ENCODE measurements around the gene RPL28.

The RPL28 gene

DNA sequence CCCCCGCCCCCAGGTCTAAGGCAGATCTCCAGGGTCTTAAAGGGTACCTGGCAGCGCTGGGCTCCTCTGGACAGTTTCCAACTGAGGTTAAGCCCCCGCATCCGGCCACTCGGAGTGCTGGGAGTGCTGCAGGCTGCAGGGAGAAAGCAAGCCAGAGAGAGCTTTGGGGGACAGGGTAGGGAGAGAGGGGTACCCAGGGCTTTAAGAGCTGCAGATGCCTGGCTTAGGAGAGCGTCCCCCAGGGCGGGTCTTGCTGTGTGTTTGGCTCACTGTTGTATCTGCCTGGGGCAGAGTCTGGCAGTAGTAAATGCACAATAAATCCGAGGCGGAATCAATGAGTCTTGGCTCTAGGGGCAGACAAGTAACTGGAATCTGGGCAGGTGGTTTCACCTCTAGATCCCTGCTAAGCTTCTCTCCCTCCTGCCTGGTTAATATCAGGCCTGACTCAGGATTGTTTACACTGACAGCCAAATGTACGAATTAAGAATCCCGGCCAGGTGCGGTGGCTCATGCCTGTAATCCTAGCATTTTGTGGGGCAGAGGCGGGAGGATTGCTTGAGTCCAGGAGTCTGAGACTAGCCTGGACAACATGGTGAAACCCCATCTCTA, 30.4 kb upstream of the RPL28 start:
- no peaks in the 10 kb centered on the region for H3K9me3 ChIP-seq (ENCODE audit: control insufficient read depth, low read depth, low read length)
- H3K4me1 ChIP-seq (ENCODE audit: control insufficient read depth, low read depth, low read length), result peaks cover 10% of the 10 kb centered on the region
- no peaks in the 10 kb centered on the region for H3K36me3 ChIP-seq (ENCODE audit: control insufficient read depth, low read depth, low read length)
- H3K9ac ChIP-seq (ENCODE audit: low read length), result no peak overlapping the region
- H3K4me3 ChIP-seq (ENCODE audit: low read length), result no peak overlapping the region
- H3K27me3 ChIP-seq (ENCODE audit: control insufficient read depth, insufficient read depth, low read length), result peaks cover 63% of the 10 kb centered on the region
- no peak overlapping the region for H3K27ac ChIP-seq (ENCODE audit: low read length)

DNA sequence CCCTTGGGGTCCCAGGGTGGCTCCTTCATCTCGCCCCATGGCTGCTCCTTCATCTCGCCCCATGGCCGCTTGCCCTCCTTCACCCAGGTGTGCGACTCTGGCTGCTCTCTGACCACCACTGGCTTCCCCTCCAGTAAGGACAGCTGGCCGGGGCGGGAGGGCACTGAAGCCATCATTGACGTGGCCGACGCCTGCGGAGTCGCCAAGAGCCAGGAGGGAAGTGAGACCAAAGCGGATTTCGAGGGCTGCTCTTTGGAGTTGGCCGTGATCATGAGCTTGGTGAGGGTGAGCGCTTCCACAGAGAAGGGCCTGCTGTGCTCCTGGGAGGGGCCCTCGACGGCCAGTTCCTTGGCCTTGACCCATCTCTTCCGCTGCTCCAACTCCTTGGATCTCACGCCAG, 27.2 kb upstream of the RPL28 start:
- Histone ChIP-seq H3K27me3 (ENCODE audit: control insufficient read depth, insufficient read depth, low read length) (peaks cover 36% of the 10 kb centered on the region), H3K4me1 (ENCODE audit: control insufficient read depth, low read depth, low read length) (peaks cover 6% of the 10 kb centered on the region), H3K9me3 (ENCODE audit: control insufficient read depth, low read depth, low read length) (no peaks in the 10 kb centered on the region), H3K27ac (ENCODE audit: low read length) (no peak overlapping the region), H3K9ac (ENCODE audit: low read length) (no peak overlapping the region), H3K4me3 (ENCODE audit: low read length) (no peak overlapping the region), H3K36me3 (ENCODE audit: control insufficient read depth, low read depth, low read length) (no peaks in the 10 kb centered on the region)

DNA sequence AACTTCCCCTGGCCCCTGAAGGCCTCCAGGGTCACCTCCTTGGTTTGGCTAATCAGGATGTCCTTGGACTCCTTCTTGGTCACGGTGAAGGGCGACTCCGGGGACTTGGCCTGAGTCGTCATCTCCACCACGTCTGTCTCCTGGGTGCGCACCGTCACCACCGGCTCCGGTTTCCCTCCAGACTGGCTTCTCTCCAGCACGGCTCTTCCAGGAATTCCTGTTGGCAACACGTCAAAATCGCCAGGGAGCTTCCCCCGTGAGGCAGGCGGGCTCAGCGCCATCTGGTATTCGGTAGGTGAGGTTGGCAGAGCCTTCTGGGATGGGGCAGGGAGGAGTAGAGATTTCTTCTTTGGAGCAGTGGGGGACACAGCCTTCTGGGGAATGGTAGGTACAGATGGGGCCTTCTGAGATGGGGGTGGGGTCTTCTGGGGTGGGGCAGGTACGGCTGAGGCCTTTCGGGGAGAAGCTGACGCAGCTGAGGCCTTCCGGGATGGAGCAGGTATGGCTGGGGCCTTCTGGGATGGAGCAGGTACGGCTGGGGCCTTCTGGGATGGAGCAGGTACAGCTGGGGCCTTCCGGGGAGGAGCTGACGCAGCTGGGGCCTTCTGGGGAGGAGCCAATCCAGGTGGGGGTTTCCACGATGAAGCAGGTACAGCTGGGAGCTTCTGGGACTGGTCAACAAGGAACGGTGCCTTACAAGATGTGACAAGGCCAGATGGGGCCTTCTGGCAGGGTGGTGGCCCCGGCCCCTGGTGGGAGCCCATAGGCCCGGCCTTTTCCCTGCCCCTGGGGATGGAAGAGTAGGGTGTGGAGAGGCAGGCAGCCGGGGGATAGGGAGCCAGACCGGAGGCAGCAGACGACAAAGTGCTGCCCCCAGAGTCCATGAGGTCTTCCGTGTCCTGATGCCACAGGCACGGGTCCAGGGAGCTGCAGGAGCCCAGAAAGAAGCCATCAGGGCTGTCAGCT, 26.5 kb upstream of the RPL28 start:
- H3K4me1 ChIP-seq (ENCODE audit: control insufficient read depth, low read depth, low read length), result peaks cover 4% of the 10 kb centered on the region
- peaks cover 35% of the 10 kb centered on the region for H3K27me3 ChIP-seq (ENCODE audit: control insufficient read depth, insufficient read depth, low read length)
- no peaks in the 10 kb centered on the region for H3K36me3 ChIP-seq (ENCODE audit: control insufficient read depth, low read depth, low read length)
- H3K9me3 ChIP-seq (ENCODE audit: control insufficient read depth, low read depth, low read length), result no peaks in the 10 kb centered on the region
- H3K9ac ChIP-seq (ENCODE audit: low read length), result no peak overlapping the region
- no peak overlapping the region for H3K4me3 ChIP-seq (ENCODE audit: low read length)
- no peak overlapping the region for H3K27ac ChIP-seq (ENCODE audit: low read length)

DNA sequence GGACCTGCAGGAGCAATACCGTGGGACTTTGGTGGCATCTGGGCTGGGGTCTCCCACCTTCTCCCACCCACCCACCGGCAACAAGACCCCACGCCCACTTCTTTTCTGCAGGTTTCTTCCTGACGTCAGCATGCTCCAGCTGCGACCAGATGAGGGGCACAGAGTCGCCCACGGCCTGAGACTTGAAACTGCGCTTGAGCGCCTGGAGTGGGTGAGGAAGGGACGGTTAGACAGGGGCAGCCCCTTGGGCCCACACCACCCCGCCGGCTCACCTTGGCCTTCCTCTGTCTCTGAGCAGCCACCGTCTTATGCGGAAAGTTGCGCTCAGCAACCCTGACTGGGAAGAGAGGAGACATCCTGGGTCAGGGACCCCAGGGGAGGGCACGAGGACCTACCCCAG, 24.8 kb upstream of the RPL28 start:
- Histone ChIP-seq H3K9ac (ENCODE audit: low read length) (no peak overlapping the region), H3K36me3 (ENCODE audit: control insufficient read depth, low read depth, low read length) (no peaks in the 10 kb centered on the region), H3K4me1 (ENCODE audit: control insufficient read depth, low read depth, low read length) (peaks cover 4% of the 10 kb centered on the region), H3K27ac (ENCODE audit: low read length) (no peak overlapping the region), H3K9me3 (ENCODE audit: control insufficient read depth, low read depth, low read length) (no peaks in the 10 kb centered on the region), H3K27me3 (ENCODE audit: control insufficient read depth, insufficient read depth, low read length) (peaks cover 20% of the 10 kb centered on the region), H3K4me3 (ENCODE audit: low read length) (no peak overlapping the region)

DNA sequence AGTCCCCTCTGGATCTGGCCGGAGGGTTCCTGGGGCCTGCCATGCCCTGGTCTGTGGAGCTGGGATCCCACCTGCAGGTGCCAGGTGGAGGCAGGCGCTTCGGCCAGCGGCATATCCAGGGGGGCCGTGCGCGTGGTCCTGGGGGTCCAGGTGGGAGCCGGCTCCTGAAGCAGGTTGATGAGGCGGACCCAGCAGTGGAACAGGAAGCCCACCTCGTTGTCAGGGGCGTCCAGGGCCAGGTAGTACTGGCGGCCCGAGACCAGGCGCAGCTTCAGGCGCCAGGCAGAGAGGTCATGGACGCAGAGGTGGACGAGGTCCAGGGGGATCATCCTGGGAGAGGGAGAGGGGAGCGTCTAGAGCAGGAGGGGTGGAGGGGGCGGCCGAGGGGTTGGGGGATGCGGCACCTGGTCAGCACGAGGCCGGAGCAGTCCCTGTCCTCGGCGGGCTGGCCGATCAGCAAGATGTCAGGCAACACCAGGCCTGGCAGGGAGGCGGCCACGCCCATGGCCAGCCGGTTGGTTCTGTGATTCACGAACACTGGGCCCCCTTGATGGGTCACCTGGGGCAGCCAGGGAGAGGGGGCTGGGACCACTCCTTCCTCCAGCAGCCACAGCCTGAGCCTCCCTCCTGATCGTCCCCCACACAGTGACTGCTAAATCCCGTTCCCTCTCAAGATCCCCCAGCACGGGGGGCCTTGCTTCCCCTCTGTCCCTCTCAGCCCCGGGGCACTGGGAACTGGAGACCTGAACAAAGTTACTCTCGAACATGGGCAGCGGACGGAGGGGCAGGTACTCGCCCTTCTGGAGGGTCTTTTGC, 23.4 kb upstream of the RPL28 start:
- H3K9me3 ChIP-seq (ENCODE audit: control insufficient read depth, low read depth, low read length), result no peaks in the 10 kb centered on the region
- H3K27ac ChIP-seq (ENCODE audit: low read length), result no peak overlapping the region
- H3K27me3 ChIP-seq (ENCODE audit: control insufficient read depth, insufficient read depth, low read length), result peaks cover 5% of the 10 kb centered on the region
- H3K4me1 ChIP-seq (ENCODE audit: control insufficient read depth, low read depth, low read length), result peaks cover 4% of the 10 kb centered on the region
- H3K4me3 ChIP-seq (ENCODE audit: low read length), result no peak overlapping the region
- H3K9ac ChIP-seq (ENCODE audit: low read length), result no peak overlapping the region
- H3K36me3 ChIP-seq (ENCODE audit: control insufficient read depth, low read depth, low read length), result no peaks in the 10 kb centered on the region

DNA sequence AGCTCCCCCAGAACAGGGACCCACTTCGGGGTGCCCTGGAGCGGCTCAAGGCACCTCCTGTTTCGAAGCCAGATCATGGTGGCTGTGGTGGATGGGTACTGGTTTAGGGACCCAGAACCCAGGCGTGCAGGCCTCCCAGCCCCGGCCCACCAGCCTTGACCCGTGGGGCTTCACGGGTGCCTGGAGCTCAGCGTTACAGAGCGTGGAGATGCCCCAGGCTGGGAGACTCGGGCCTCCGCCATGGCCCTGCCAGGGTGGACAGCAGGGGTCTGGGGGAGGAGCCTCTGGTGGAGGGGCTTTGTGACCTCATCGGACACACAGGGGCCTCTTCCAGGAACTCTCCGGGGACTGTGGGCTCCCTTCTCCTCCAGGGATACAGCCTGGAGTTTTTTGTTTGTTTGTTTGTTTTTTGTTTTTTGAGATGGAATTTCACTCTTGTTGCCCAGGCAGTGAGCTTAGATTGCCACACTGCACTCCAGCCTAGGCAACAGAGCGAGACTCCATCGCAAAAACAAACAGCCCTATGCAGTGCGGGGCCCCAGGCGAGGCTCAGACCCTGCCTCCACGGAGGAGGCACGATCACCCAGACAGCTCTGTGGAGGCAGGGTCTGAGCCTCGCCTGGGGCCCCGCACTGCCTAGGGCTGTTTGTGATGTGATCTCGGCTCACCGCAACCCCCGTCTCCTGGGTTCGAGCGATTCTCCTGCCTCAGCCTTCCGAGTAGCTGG, 22.6 kb upstream of the RPL28 start, which contains the start of gene GARIN5B:
GARIN5B (minus strand) TSS at position 271 of the 727 bp plus-strand sequence; CDS start at position 77, 194 bp downstream.
- H3K27me3 ChIP-seq (ENCODE audit: control insufficient read depth, insufficient read depth, low read length), result peaks cover 10% of the 10 kb centered on the region
- no peaks in the 10 kb centered on the region for H3K36me3 ChIP-seq (ENCODE audit: control insufficient read depth, low read depth, low read length)
- peaks cover 4% of the 10 kb centered on the region for H3K4me1 ChIP-seq (ENCODE audit: control insufficient read depth, low read depth, low read length)
- H3K9ac ChIP-seq (ENCODE audit: low read length), result no peak within 1 kb of the TSS
- H3K9me3 ChIP-seq (ENCODE audit: control insufficient read depth, low read depth, low read length), result no peaks in the 10 kb centered on the region
- H3K4me3 ChIP-seq (ENCODE audit: low read length), result no peak within 1 kb of the TSS
- no peak within 1 kb of the TSS for H3K27ac ChIP-seq (ENCODE audit: low read length)

DNA sequence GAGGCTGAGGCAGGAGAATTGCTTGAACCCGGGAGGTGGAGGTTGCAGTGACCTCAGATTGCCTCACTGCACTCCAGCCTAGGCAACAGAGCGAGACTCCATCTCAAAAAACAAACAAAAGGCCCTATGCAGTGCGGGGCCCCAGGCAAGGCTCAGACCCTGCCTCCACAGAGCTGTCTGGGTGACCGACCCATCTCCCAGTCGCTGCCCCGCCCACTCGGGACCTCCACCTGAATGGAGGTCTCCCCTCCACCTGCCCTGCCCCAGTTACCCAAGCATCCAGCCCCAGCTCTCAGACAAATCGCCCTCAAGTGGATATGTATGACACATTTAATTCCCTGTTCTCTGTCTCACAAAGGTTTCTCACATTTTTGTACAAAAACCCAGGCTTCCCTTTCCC, 20.5 kb upstream of the RPL28 start:
- H3K4me3 ChIP-seq (ENCODE audit: low read length), result no peak overlapping the region

DNA sequence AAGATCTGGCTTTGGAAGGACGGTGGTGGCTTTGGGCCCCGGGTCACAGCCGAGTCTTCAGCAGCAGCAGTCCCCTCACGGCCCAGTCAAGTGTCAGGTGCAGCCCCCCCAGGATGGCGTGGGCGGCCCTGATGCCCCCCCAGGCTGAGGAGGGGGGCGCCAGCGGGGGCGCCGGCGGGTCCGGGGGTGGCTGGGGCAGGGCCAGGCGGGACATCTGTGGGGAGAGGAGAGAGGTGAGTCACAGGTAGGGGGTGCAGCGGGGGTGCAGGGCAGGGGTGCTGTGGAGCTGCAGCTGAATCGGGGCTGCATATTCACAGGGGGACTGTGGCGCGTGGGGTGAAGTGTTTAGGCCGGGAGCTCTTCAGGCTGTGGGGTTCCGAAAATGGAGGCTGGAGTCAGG, 19.8 kb upstream of the RPL28 start:
- Histone ChIP-seq H3K4me3 (ENCODE audit: low read length) (no peak overlapping the region), H3K27ac (ENCODE audit: low read length) (no peak overlapping the region), H3K27me3 (ENCODE audit: control insufficient read depth, insufficient read depth, low read length) (peaks cover 30% of the 10 kb centered on the region), H3K4me1 (ENCODE audit: control insufficient read depth, low read depth, low read length) (peaks cover 4% of the 10 kb centered on the region), H3K9me3 (ENCODE audit: control insufficient read depth, low read depth, low read length) (no peaks in the 10 kb centered on the region), H3K36me3 (ENCODE audit: control insufficient read depth, low read depth, low read length) (no peaks in the 10 kb centered on the region), H3K9ac (ENCODE audit: low read length) (no peak overlapping the region)

More for the DNA sequence above, 20.5 kb upstream of the RPL28 start:
- Histone ChIP-seq H3K9me3 (ENCODE audit: control insufficient read depth, low read depth, low read length) (no peaks in the 10 kb centered on the region), H3K27me3 (ENCODE audit: control insufficient read depth, insufficient read depth, low read length) (peaks cover 24% of the 10 kb centered on the region), H3K36me3 (ENCODE audit: control insufficient read depth, low read depth, low read length) (no peaks in the 10 kb centered on the region), H3K4me1 (ENCODE audit: control insufficient read depth, low read depth, low read length) (peaks cover 4% of the 10 kb centered on the region), H3K27ac (ENCODE audit: low read length) (no peak overlapping the region), H3K9ac (ENCODE audit: low read length) (no peak overlapping the region)

DNA sequence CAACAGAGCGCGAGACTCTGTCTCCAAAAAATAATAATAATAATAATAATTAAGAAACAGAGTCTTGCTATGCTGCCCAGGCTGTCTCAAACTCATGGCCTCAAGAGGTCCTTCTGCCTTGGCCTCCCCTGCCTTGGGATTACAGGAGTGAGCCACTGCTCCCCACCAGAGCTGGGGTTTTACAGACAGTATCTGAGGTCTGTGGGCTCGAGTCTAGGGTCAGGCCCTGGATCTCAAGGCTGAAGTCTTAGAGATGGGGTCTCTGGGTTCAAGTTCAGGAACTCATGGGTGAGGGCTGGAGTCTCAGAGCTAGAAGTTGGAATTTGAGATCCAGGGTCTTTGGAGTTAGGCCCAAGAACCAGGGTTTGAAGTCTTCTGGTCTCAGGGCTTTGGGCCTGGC, 18.9 kb upstream of the RPL28 start:
- H3K27ac ChIP-seq (ENCODE audit: low read length), result no peak overlapping the region
- H3K9ac ChIP-seq (ENCODE audit: low read length), result no peak overlapping the region
- no peak overlapping the region for H3K4me3 ChIP-seq (ENCODE audit: low read length)
- H3K9me3 ChIP-seq (ENCODE audit: control insufficient read depth, low read depth, low read length), result no peaks in the 10 kb centered on the region
- no peaks in the 10 kb centered on the region for H3K36me3 ChIP-seq (ENCODE audit: control insufficient read depth, low read depth, low read length)
- peaks cover 4% of the 10 kb centered on the region for H3K4me1 ChIP-seq (ENCODE audit: control insufficient read depth, low read depth, low read length)
- peaks cover 38% of the 10 kb centered on the region for H3K27me3 ChIP-seq (ENCODE audit: control insufficient read depth, insufficient read depth, low read length)

DNA sequence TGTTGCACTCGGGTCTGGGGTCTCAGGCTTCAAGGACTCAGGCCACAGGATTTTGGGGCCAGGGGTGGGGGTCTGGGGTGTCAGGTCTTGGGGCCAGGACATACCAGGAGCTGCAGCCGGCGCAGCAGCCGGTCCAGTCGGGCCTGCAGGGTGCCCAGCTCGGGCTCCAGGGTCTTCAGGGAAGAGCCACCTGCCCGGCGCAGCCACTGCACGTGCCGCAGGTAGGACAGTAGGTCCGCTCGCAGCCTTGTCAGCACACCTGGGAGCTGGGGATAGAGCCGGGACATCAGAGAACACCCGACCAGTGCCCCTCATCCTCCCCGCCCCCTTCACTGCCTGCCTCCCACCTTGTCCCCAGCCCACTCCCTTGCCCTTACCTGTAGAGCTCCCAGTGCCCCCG, 17.6 kb upstream of the RPL28 start:
- H3K27ac ChIP-seq (ENCODE audit: low read length), result no peak overlapping the region
- no peaks in the 10 kb centered on the region for H3K36me3 ChIP-seq (ENCODE audit: control insufficient read depth, low read depth, low read length)
- peaks cover under 1% of the 10 kb centered on the region for H3K4me1 ChIP-seq (ENCODE audit: control insufficient read depth, low read depth, low read length)

More for the DNA sequence above, 17.6 kb upstream of the RPL28 start:
- Histone ChIP-seq H3K27me3 (ENCODE audit: control insufficient read depth, insufficient read depth, low read length) (peaks cover 49% of the 10 kb centered on the region), H3K9me3 (ENCODE audit: control insufficient read depth, low read depth, low read length) (no peaks in the 10 kb centered on the region), H3K9ac (ENCODE audit: low read length) (no peak overlapping the region), H3K4me3 (ENCODE audit: low read length) (no peak overlapping the region)
